Measurements from ENCODE around the gene HOXD10. TPM values are rescaled to one million over a fixed set of nuclear protein-coding genes. Genes with fewer than 3 reads are reported as not detected.

Gene HOXD10
- total and polyA plus RNA-seq, 2 donors (not counting 1 experiment from before 2014, with no cell fraction given): not detected

DNA sequence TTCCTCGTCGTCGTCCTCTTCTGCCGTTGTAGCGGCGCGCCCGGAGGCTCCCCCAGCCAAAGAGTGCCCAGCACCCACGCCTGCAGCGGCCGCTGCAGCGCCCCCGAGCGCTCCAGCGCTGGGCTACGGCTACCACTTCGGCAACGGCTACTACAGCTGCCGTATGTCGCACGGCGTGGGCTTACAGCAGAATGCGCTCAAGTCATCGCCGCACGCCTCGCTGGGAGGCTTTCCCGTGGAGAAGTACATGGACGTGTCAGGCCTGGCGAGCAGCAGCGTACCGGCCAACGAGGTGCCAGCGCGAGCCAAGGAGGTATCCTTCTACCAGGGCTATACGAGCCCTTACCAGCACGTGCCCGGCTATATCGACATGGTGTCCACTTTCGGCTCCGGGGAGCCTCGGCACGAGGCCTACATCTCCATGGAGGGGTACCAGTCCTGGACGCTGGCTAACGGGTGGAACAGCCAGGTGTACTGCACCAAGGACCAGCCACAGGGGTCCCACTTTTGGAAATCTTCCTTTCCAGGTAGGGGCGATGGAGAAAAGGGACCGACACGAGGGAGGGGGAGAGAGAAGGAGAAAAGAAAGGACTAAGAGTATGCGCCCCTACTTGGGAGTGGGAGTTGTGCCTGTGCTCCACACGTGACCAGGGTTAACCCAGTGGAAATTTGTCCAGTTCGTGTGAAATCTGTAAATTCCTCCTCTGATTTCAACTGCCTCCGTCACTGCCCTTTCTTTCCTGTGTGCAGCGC lies 23.3 kb upstream of the HOXD10 start:
- peak overlapping the region in 1 of 4 experiments; percentile 20 for H3K4me3 ChIP-seq (replicated peaks in 1 of 4; ENCODE audit: control extremely low read depth in 1 of 4, insufficient read depth in 1 of 4, low read depth in 3 of 4, low read length in 4 of 4)
- no peak overlapping the region for H2AFZ ChIP-seq (ENCODE audit: low read length)

GRCh38 chr2:176093898-176094249 lies 22.7 kb upstream of the HOXD10 start:
- no peaks in the 10 kb centered on the region for H4K20me1 ChIP-seq (ENCODE audit: control insufficient read depth, extremely low read depth, insufficient read depth, low read length)
- no peak overlapping the region for H2AFZ ChIP-seq (ENCODE audit: low read length)
- H3K36me3 ChIP-seq (ENCODE audit: control insufficient read depth, insufficient read depth, low read length): no peaks in the 10 kb centered on the region
- peaks cover 84% of the 10 kb centered on the region for H3K27me3 ChIP-seq (ENCODE audit: control insufficient read depth, insufficient read depth, low read length)
- H3K9ac ChIP-seq (ENCODE audit: insufficient read depth, low read length): no peak overlapping the region
- H3K4me2 ChIP-seq (ENCODE audit: extremely low read depth, insufficient read depth, low read length): no peak overlapping the region
- no peaks in the 10 kb centered on the region for H3K79me2 ChIP-seq (ENCODE audit: control insufficient read depth, insufficient read depth, low read length)
- TF ChIP-seq, protein P1, sequence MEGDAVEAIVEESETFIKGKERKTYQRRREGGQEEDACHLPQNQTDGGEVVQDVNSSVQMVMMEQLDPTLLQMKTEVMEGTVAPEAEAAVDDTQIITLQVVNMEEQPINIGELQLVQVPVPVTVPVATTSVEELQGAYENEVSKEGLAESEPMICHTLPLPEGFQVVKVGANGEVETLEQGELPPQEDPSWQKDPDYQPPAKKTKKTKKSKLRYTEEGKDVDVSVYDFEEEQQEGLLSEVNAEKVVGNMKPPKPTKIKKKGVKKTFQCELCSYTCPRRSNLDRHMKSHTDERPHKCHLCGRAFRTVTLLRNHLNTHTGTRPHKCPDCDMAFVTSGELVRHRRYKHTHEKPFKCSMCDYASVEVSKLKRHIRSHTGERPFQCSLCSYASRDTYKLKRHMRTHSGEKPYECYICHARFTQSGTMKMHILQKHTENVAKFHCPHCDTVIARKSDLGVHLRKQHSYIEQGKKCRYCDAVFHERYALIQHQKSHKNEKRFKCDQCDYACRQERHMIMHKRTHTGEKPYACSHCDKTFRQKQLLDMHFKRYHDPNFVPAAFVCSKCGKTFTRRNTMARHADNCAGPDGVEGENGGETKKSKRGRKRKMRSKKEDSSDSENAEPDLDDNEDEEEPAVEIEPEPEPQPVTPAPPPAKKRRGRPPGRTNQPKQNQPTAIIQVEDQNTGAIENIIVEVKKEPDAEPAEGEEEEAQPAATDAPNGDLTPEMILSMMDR (conservative IDR thresholded peaks at IDR 0.05 in 1 of 2, IDR thresholded peaks at IDR 0.05 in 1 of 2; ENCODE audit: low read depth in 1 of 2, low read length in 2 of 2): no peak
- no peaks in the 10 kb centered on the region for H3K4me1 ChIP-seq (ENCODE audit: control insufficient read depth, extremely low read depth, insufficient read depth, low read length)
- DNase-seq (ENCODE audit: low read depth in 2 of 2): no peak
- no peaks in the 10 kb centered on the region for H3K9me3 ChIP-seq (ENCODE audit: control insufficient read depth, insufficient read depth, low read depth, low read length)
- H3K27ac ChIP-seq (ENCODE audit: insufficient read depth, low read length): no peak overlapping the region
- no peak overlapping the region for H3K4me3 ChIP-seq (replicated peaks in 1 of 4; ENCODE audit: control extremely low read depth in 1 of 4, insufficient read depth in 1 of 4, low read depth in 3 of 4, low read length in 4 of 4)

More for the DNA sequence above, 23.3 kb upstream of the HOXD10 start:
- H4K20me1 ChIP-seq (ENCODE audit: control insufficient read depth, extremely low read depth, insufficient read depth, low read length): no peaks in the 10 kb centered on the region
- TF ChIP-seq EZH2 (IDR thresholded peaks at IDR 0.05; ENCODE audit: low read length, missing control alignments): peak; percentile 91
- TF ChIP-seq, protein P1 (conservative IDR thresholded peaks at IDR 0.05 in 1 of 2, IDR thresholded peaks at IDR 0.05 in 1 of 2; ENCODE audit: low read depth in 1 of 2, low read length in 2 of 2): no peak
- no peaks in the 10 kb centered on the region for H3K79me2 ChIP-seq (ENCODE audit: control insufficient read depth, insufficient read depth, low read length)
- DNase-seq (ENCODE audit: low read depth in 2 of 2): no peak
- no peak overlapping the region for H3K9ac ChIP-seq (ENCODE audit: insufficient read depth, low read length)
- no peaks in the 10 kb centered on the region for H3K4me1 ChIP-seq (ENCODE audit: control insufficient read depth, extremely low read depth, insufficient read depth, low read length)
- H3K9me3 ChIP-seq (ENCODE audit: control insufficient read depth, insufficient read depth, low read depth, low read length): no peaks in the 10 kb centered on the region
- no peak overlapping the region for H3K27ac ChIP-seq (ENCODE audit: insufficient read depth, low read length)
- H3K27me3 ChIP-seq (ENCODE audit: control insufficient read depth, insufficient read depth, low read length): peaks cover 84% of the 10 kb centered on the region
- no peak overlapping the region for H3K4me2 ChIP-seq (ENCODE audit: extremely low read depth, insufficient read depth, low read length)
- no peaks in the 10 kb centered on the region for H3K36me3 ChIP-seq (ENCODE audit: control insufficient read depth, insufficient read depth, low read length)

- TF ChIP-seq, protein P1 (conservative IDR thresholded peaks at IDR 0.05 in 1 of 2, IDR thresholded peaks at IDR 0.05 in 1 of 2; ENCODE audit: low read depth in 1 of 2, low read length in 2 of 2): no peak
- no peak for TF ChIP-seq EZH2 (IDR thresholded peaks at IDR 0.05; ENCODE audit: low read length, missing control alignments)
- DNase-seq (ENCODE audit: low read depth in 2 of 2): no peak
- H3K9ac ChIP-seq (ENCODE audit: insufficient read depth, low read length): no peak overlapping the region
- H4K20me1 ChIP-seq (ENCODE audit: control insufficient read depth, extremely low read depth, insufficient read depth, low read length): no peaks in the 10 kb centered on the region
- no peaks in the 10 kb centered on the region for H3K9me3 ChIP-seq (ENCODE audit: control insufficient read depth, insufficient read depth, low read depth, low read length)
- H3K27ac ChIP-seq (ENCODE audit: insufficient read depth, low read length): no peak overlapping the region
- H3K36me3 ChIP-seq (ENCODE audit: control insufficient read depth, insufficient read depth, low read length): no peaks in the 10 kb centered on the region
- H3K27me3 ChIP-seq (ENCODE audit: control insufficient read depth, insufficient read depth, low read length): peaks cover 84% of the 10 kb centered on the region
- no peaks in the 10 kb centered on the region for H3K4me1 ChIP-seq (ENCODE audit: control insufficient read depth, extremely low read depth, insufficient read depth, low read length)
- no peak overlapping the region for H2AFZ ChIP-seq (ENCODE audit: low read length)
- no peak overlapping the region for H3K4me2 ChIP-seq (ENCODE audit: extremely low read depth, insufficient read depth, low read length)
- no peak overlapping the region for H3K4me3 ChIP-seq (replicated peaks in 1 of 4; ENCODE audit: control extremely low read depth in 1 of 4, insufficient read depth in 1 of 4, low read depth in 3 of 4, low read length in 4 of 4)
- H3K79me2 ChIP-seq (ENCODE audit: control insufficient read depth, insufficient read depth, low read length): no peaks in the 10 kb centered on the region
Measured at GRCh38 chr2:176094349-176094748, 22.2 kb upstream of the HOXD10 start.

Measured in fibroblast of lung (primary cell).